Activated gamma-delta T cell treated with anti-CD3 and anti-CD28 coated beads, Interleukin-2, amount 50 U/mL, for 16 hours (primary cell): ENCODE measurements around the gene TICRR.
"Not testable (repeated sequence)": the region's sequence is repeated elsewhere in the genome, so short reads cannot be mapped to it uniquely, and the experiment has no call there.

Experiments
- DNase-seq: peaks from one replicate; pipeline ENCODE4 v3.0.0-alpha.2; 2020; ENCODE audit warnings: low read depth

TICRR gene

DNA sequence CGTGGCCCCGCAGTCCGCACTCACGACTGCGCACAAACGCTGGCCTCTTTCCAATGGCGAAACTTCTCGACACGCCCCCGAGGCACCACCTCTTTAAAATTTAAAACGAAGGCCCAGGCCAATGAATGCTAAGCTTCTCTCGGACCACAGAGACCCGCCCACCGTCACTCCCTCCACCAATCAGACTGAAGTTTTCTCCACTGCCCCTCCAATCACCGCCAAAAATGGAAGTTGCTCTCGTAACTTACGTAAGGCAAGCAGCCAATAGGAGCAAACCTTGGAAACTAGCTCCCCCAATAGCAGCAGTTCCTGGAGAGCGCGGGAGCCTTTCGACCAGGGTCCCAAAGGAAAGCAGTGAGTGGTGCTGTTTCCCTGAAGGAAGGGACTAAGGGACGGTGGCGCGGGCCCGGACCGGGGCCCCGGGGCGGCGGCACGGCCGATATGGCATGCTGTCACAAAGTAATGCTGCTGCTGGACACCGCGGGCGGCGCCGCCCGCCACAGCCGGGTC, at the start of gene TICRR:
TICRR (plus strand) TSS at position 324 of the 510 bp plus-strand sequence; CDS start at position 442, 118 bp downstream.
- DNase-seq, result peak; percentile 91

- DNase-seq, result no peak
Measured at GRCh38 chr15:89526181-89526580, 49.1 kb upstream of the TICRR start.

GRCh38 chr15:89526601-89527441, 48.4 kb upstream of the TICRR start:
- DNase-seq, result no peak

DNA sequence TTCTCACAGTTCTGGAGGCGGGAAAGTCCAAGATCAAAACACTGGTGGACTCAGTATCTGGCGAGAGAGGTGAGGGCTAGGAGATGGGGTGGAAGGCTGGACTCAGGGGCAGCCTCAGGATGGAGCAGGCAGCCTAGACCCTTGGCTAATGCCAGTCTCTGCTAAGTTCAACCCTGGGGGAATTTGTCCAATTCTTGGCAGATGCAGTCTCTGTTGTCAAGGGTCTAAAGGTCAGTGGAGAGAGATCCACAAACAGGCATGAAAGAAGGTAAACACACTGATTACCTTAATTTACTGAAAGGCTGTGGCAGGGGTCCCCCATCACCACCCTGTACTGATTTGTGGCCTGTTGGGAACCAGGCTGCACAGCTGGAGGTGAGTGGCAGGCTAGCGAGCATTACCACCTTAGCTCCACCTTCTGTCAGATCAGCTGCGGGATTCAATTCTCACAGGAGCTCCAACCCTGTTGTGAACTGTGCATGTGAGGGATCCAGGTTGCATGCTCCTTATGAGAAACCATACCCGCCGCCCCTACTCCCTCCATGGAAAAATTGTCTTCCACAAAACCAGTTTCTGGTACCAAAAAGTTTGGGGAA, 46.4 kb upstream of the TICRR start:
- DNase-seq, result no peak

DNA sequence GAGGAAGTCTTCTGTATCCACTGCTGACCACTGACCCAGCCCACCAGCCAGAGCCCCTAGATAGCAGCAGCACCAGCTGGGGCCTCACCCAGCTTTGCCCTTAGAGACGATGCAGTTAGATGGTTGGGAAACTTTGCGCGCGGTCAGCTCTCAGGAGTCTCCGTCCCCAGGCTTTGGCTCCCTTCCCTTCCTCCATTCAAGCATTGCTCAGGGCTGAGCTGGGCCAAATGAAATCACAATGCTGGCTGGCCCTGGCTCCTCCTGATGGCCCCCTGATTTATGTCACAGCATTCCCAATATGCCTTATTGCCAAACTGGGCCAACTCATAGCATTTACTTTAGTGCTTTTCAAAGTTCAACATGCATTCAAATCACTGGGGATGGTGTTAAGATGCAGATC, 44.3 kb upstream of the TICRR start:
- DNase-seq, result no peak

- DNase-seq, result no peak
Measured at GRCh38 chr15:89531796-89532537, 43.3 kb upstream of the TICRR start.

DNA sequence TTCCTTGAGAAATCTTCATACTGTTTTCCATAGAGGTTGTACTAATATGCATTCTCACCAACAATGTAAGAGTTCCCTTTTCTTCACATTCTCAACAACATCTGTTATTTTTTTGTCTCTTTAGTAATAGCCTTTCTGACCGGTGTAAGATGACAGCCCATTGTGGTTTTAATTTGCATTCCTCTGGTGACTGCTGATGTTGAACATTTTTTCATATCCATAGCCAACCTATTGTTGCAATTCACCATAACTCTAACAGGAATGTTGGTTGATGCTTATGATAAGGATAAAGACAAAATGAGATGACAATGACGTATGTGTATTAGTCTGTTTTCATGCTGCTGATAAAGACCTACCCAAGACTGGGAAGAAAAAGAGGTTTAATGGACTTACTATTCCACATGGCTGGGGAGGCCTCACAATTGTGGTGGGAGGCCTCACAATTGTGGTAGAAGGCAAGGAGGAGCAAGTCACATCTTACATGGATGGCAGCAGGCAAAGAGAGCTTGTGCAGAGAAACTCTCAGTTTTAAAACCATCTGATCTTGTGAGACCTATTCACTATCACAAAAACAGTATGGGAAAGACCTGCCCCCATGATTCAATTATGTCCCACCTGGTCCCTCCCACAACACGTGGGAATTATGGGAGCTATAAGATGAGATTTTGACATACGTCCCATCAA, 41.3 kb upstream of the TICRR start:
- DNase-seq, result no peak

DNA sequence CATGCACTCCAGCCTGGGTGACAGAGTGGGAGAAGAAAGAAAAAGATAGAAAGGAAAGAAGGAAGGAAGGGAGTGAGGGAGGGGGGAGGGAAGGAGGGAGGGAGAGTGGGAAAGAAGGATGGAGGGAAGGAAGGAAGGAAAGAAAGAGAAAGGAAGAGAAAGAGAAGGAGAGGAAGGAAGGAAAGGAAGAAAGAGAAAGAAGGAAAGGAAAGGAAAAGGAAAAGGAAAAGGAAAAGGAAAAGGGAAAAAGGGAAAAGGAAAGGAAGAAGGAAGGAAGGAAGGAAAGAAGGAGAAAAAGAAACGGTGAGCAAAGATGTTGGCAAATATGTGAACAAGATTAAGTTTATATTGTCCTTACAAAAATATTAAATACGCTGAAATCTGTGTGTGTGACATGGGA, 36.2 kb upstream of the TICRR start:
- no peak for DNase-seq

DNA sequence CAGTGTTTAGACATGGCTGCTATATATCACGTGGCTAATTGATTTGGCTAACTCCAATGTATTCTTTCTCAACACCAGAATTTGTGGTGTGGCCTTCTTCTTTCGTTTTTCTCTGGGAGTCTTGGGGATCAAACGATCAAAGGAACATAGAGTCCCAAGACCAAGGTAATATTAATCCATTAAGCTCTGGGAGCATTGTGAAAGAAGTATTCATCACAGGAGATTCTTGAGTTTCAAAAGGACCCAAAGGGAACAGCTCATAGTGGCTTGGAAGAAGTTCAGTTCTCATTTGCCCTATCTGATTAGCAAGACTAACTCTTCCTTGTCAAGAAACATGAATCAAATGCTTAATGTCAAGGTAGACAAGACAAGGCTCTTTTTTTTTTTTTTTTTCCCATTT, 32.9 kb upstream of the TICRR start:
- no peak for DNase-seq

GRCh38 chr15:89543389-89543788, 31.9 kb upstream of the TICRR start:
- DNase-seq, result no peak

DNA sequence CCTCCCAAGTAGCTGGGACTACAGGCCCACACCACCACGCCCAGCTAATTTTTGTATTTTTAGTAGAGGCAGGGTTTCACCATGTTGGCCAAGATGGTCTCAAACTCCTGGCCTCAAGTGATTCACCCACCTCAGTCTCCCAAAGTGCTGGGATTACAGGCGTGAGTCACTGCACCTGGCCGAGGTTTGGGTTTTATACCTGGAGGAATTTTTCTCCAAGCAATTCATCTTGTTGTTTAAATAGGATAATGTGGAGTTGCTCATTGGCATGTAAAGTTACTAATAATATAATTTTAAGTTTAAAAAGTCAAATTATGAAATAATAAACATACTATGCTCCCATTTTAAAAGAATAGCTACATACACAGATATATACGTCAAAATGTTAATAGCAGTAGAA, 26.1 kb upstream of the TICRR start:
- DNase-seq, result not testable (repeated sequence)

- DNase-seq, result no peak
Measured at GRCh38 chr15:89550427-89550826, 24.8 kb upstream of the TICRR start.

DNA sequence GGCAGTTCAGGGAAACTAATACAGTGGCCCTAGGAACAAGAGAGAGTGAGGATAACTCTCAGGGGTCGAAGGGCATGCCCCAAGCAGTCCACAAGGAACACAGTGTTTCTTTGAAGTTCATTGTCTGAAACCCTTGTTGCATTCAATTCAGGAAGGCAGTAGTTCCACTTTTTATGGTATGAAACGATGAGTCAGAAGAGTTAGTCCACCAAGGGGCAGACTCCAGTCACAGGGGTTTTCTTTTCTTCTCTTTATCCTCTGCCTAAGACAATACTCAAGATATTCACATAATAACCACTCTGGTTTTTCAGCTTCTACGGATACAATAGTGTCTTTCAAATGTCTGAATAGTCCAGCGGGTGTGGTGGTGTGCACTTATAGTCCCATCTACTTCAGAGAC, 23.7 kb upstream of the TICRR start:
- DNase-seq, result no peak

DNA sequence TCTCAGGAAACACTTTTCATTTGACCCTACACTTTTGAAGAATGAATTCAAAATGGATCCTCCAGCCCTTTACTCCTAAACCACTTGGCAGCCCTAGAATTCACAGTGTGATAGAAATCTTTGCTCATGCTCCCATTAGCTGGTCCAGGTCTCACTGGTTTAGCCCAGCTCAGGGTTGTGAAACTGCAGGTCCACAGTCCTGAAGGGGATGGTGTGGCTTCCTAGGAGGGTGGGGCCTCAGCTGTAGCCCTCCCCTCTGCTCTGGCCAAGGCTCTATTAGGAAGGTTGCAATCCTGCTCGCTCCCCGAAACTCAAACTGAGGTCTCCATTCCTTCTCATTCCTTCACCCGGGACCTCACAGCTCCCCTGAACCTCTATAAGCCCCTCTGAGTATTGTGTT, 21.6 kb upstream of the TICRR start:
- no peak for DNase-seq

- DNase-seq, result no peak
Measured at GRCh38 chr15:89554247-89554646, 21.0 kb upstream of the TICRR start.

GRCh38 chr15:89555768-89556167, 19.5 kb upstream of the TICRR start:
- DNase-seq, result no peak

DNA sequence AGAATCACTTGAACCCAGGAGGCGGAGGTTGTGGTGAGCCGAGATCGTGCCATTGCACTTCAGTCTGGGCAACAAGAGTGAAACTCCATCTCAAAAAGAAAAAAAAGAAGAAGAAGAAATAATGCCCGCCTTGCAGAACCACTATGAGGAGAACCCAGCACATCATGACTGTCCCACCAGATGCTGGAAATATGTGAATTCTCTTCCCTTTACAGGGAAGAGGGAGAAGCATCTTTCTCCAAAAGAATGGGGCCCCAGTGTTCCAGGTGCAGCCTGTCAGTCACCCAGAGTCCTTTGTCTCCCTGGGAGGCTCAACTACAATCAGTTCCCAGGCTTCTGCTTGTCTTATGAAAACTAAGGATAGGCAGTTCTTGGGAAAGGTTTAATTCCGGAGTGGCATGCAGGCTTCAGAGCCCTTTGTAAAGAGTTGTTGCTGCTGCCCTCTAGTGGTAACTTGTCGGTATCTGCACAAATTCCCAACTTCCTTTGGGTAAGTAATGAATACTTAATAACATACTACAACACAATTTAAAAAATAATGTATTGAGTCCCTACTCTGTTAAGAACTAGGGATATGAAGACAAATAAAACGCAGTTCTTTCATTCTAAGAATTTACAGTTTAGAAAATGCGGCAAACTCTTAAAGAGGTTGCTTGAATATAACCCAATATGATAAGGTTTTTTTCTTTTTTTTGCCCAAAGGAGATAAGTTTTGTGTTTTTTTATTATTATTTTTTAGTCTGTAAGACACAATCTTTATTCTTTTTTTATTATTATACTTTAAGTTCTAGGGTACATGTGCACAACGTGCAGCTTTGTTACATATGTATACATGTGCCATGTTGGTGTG, 18.6 kb upstream of the TICRR start:
- peak; percentile 24 for DNase-seq

DNA sequence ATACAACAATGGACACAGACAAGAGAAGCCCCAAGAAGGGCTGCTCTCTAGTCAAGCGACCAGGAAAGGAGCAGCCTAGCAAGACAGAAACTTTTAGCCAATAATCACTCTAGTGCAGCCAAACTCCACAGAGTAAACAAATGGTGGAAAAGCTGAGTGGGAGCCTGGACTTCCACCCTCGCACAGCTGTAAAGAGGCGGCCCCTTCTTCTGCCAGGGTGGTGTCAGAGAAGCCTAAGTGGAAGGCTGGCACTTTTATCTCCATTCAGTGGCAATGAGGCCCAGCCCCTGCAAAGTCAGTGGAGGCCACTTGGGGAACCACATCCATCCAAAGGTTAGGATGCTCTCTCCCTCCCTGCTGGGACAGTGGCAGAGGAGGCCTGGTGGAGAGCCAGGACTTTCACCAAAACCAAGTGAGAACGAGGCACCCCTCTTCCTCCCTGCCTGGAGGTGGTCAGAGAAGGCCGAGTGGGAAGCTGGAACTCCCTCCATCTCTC, 15.5 kb upstream of the TICRR start:
- DNase-seq, result no peak

DNA sequence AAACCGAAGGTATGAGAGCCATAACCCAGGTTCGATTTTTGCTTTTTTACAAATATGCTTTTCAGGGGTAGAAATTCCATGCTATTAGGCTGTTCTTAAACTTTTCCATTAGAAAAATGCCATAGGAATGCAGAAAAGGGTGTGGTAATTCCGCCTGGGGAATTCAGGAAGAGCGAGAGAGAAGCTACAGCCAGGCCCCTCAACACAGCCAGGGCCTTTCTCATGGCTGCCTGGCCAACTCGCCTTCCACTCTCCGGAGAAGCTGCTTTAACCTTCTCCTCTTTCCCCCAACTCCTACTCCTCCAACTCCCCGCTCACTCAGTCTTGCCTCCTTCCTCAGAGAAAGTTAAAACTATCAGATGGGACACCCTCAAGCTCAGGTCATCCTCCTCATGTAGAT, 9.1 kb upstream of the TICRR start:
- no peak for DNase-seq

DNA sequence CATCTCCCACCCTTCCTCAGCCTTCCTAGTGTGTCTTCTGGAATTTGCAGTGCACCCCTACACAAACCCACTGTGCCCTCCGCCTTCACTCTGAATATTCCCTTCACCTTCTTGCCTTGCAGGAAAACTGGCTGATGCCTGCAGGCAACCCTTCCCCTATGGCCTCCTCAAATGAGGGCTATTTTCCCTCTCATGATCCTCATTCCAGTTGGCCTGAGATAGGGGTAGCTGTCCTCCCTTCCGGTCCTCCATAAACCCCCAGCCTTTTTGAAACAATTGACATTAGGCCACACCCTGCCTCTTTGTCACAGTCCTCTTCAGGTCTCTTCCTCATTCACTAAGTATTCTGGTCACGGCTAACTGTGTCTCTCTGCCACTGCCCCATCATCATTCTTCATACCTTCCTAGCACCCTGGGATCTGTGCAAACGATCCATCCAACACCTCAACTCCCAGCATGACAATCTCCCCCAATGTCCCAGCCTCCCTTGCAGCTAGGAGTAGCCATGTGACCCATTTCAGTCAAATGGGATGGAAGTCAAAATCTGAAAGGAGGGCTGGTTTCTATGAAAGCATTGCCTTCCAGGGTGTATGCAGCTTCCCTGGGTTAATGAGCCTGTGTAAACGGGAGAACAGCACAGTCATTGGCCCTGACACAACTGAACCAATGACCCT, 8.5 kb upstream of the TICRR start:
- no peak for DNase-seq
